NCI-H226 (cell line): ENCODE results near the gene ABLIM2.
A peak's percentile ranks its signal among the peaks of the same experiment; 100 is the strongest.

Experiments used
- DNase-seq: peaks from one replicate; pipeline ENCODE4 v3.0.0-alpha.2; 2015

Gene ABLIM2

DNA sequence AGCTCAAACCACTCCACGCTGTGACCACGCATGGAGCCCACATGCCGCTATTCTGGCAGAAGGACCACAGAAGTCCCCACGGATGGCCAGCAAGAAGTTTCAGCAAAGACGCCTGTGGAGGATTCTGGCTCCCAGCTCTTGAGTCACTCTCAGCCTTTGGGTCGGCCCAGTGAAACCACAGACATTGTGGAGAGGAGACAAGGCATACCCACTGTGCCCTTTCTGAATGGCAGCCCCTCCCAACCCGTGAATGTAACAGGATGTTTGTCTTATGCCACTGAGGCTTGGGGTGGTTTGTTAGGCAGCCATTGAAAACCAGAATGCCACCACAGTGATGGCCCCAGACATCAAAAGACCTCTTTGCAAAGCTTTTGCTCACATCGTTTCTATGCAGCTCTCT lies 42.7 kb downstream of the ABLIM2 start:
- no peak for DNase-seq

DNA sequence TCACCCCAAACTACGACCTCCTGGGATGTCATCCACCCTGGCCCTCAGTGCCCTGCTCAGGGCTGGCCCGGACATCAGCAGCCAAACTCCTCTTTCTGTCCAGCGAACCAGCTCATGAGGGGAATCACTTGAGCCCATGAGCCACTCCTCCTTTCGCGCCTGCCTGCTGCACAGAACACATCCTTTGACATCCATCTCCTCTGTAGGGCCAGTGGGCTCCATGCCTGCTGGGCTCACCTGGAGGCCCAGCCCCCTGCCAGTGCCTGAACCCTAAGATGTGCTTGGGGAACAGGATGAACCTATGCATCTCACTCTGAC lies 43.5 kb downstream of the ABLIM2 start:
- DNase-seq: no peak

GRCh38 chr4:8114456-8115202 lies 44.0 kb downstream of the ABLIM2 start:
- no peak for DNase-seq

- no peak for DNase-seq
Observed at GRCh38 chr4:8113611-8114377, 44.8 kb downstream of the ABLIM2 start.

GRCh38 chr4:8112672-8113071 lies 45.9 kb downstream of the ABLIM2 start:
- no peak for DNase-seq

GRCh38 chr4:8112036-8112576 lies 46.5 kb downstream of the ABLIM2 start:
- DNase-seq: no peak

DNA sequence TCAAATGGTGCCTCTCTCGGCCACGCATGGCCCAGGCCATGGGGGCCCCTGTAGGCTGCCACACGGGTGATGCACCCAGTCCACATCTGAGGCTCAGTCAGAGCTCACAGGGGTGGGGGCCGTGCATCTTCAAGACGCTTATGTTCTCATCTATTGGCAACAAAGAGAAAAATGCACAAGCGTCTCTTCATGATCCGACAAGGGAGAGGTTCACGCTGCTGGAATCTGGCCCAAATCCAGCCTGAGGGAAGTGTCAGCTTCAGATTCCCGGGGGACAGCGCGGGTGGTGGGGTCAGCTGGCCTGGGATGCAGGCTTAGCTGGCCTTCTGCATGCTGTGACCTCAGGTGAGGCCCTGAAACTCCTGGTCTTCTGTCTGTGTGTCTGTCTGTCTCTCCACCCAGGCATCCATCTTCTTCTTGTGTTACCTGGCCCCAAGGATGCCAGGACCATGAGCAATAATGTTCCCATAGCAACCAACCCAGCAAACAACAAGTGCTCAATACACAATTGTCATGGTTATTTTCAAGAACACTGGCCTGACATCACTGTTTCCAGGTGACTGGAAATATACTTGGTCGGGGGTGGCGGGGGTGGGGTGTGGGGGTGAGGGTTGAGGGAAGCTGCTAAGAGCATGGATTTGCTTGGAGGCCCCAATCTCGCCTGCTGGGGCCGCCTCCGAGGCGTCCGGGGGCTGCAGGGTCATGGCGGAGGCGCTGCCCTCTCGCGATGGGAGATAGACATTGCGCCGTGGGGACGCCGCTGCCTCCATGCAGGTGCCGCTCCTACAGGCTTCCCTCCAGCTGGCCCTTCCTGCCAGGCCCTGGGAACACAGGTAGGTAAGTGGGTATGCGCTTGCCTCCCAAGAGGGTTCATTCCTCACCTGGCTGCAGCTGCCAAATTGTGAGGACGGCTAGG lies 48.3 kb downstream of the ABLIM2 start:
- peak; percentile 7 for DNase-seq

DNA sequence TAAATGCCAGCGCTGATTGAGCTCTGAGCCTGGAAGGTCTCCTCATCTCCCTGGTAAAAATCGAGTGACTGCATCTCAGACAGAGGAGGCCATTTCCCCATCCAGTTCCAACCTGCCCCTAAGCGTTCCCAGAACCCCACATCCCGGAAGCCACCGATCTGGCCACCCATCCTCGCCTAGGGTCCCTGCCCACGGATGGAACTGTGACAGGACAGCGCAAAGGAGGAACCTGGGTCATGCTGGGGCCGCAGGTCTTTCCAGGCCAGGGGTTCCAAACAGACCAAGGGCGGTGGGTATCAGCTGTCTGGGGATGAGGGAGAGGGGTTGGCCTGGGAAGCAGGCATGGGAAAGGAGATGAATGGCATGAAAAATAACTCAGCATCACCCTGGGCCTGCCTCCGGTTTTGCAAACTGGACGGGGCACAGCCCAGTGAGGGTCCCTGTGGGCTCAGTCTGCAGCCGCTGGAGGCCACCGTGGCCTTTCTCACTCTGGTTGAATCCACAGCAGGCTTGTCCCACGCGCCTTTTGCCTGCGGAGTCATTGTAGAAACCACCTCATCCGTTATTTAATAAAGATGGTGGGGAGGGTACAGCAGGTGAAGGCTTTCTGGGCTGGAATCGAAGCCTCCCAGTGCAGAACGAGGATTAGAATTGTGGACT lies 49.1 kb downstream of the ABLIM2 start:
- no peak for DNase-seq

GRCh38 chr4:8108991-8109390 lies 49.6 kb downstream of the ABLIM2 start:
- DNase-seq: no peak

DNA sequence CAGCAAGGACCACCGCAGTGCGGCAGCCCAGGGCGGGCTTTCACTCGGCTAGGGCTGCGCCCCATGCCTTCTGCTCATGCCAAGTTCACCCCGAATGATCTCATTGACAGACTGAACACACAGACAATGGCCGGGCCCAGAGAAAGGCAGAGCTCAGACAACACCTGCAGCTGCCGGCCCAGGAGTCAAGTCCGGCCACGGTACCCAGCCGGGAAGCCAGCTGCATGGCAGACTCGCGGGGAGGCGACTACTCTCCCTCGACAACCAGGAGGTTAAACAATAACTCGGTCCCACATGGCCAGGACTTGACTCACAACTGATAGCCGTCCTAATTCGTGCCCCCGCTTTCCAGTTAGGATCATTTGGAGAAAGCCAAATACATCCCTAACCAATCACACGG lies 50.4 kb downstream of the ABLIM2 start:
- no peak for DNase-seq

DNA sequence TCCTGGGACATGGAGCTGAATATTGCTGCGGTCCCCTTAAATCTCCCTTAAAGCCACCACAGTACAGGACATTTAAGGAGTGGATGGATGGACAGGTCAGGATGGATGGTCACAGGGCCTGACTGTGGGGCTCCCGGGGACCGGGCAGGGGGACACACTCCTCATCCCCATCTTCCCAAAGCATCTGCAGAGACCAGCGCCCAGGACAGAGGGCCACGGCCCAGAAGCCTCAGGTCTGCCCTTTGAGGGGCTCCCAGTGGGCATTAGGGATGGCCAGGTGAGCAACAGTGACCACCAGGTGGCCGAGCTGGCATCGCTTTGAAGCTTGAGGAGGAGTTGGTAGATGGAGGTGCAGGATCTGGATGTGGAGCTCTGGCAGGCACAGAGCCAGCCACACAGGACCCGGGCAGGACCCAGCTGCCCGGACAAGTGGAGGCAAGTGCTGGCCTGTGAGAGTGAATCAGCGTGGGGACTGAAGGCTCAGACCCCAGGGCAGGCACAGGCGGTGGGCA lies 51.4 kb downstream of the ABLIM2 start:
- no peak for DNase-seq

GRCh38 chr4:8106451-8107025 lies 52.1 kb downstream of the ABLIM2 start:
- no peak for DNase-seq

- no peak for DNase-seq
Observed at GRCh38 chr4:8105306-8106100, 53.1 kb downstream of the ABLIM2 start.

DNA sequence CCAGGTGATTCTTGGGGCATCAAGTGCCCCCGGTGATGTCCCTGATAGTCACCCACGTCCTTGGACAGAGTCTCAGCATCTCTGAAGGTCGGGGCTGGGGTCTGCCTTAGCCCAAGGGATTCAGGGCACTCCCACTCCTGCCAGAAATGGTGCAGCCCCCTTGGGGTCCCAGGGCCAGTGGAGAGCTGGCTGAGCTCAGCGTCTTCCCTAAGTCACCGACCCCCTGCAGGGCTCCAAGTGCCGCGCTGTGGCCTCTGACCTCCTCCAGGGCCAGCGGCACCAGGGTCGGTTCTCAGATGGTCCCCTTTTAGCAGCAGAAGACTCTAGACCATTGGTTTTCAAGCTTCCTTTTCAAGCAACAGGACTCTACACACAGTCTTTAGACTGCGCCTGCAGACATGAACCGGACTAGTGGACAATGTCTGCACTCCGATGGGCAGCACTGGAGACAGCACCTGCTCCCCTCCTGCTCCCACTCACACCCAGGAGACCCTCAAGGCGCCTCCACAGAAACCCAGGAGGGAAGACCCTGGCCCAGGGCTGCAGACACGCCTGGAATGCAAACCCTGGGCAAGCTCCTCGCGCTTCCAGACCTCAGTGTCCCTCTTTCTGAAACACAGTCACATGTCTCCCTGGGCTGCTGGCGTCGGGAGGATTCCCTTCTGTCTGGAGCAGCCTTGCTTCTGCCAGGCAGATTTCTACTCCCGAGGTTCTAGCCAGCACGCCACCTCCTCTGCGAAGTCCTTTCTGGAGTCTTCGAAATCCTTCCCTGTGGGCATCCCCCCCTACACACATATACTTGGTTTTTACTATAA lies 53.9 kb downstream of the ABLIM2 start:
- no peak for DNase-seq

DNA sequence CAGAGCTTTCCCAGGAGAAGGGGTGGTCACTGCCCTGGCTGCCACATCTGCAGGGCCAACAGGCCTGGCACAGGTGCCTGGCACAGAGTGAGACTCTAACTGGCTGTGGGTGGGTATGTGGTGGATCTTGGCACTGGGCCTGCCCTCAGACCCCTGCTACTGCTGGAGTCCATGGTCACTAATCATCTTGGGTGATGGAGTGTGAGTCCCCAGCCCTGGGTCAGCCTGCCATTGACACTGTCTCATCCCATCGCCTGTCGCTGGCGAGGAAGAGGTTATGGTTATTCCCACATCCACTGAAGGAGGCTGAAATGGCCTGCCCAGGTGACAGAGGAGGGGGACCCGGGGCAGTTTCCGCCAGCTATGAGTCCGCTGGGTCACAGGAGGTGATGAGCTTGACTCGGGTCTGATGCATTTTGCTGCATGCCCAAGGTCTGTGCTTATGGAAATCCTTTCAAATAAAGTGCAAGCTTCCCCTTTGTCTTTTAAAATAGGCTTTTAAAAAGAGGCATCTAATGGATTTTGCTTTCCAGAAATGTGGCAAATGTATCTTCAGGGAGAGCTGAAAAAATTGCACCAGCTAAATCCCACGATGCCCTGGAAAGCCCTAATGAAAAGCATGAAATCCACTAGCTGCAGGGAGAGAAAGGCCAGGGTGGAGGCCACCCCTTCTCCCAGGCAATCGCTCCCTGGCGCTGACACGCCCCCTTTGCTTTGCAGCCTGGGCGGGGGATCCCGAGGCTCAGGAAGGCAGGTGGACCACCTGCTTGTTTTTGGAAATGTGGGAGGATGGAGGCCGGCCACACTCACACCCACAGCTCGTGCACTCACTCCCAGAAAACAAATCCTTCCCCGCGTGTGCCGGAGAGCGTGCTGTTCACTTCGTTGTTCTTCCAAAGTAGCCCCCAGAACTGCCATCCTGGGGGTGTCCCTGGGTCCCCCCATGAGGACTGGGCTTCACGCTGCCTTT lies 54.9 kb downstream of the ABLIM2 start:
- DNase-seq: no peak

GRCh38 chr4:8102831-8103230 lies 55.8 kb downstream of the ABLIM2 start:
- no peak for DNase-seq

- DNase-seq: no peak
Observed at GRCh38 chr4:8102076-8102355, 56.6 kb downstream of the ABLIM2 start.

DNA sequence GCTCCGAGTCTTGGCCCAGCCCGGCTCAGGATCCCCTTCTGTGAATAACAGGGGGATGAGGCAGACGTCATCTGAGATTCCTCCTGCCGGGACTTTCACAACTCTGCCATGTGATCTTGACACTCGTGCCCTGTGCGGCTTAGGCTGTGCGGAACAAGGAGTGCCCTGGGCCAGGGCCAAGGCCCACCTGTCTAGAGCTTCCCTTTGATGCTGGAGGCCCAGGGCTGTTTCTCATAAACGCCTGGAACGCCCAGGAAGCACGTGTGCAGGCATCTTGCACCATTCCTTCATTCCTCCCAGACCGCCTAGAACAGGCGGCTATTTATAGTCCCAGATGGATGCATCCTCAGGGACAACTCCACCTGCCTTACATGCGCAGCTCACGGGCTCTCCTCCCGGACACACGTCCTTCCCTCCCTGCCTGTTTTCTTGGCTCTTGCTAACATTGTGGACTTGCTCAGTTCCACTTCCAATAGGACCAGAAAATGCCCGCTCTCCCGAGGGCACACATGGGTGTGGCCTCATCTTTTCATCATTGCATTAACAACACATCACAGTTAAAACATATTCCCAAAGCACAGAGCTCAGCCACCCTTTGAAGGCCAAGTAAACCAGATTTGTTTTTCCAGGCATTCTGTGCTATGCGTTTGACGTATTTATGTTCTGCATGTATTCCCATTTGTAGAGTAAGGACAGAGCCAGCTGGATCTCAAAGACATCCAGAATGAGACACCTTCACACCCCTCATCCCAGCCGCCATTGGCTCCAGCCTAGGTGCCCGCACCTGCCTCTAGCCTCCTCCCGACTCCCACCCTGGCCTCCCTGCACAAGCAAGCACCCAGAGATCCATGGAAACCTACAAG lies 57.2 kb downstream of the ABLIM2 start:
- DNase-seq: peak; percentile 93
